NCI-H82 (cell line): Measurements from ENCODE around the gene COX6B2.

ENCODE experiments used
- DNase-seq: peaks from one replicate; lab custom pipeline; 2025; lab: John Stamatoyannopoulos, UW

Gene COX6B2

GRCh38 chr19:55383279-55384130 is 29.0 kb upstream of the COX6B2 start:
- peak; percentile 69 for DNase-seq

- no peak for DNase-seq
These were observed 28.1 kb upstream of the COX6B2 start for GRCh38 chr19:55382522-55383054.

DNA sequence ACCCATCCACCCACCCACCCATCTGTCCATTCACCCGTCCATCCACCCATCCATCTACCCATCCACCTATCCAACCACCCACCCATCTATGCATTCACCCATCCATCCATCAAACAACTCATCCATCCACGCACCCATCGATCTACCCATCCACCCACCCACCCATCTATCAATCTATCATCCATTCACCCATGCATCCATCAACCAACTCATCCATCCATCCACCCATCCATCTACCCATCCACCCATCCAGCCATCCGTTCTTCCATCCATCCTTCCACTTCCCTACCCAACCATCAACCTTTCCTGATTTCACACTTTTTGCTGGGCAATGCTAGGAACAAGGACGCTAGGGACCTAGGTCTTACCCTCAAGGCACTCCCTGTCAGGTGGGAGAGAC is 27.5 kb upstream of the COX6B2 start:
- no peak for DNase-seq

DNA sequence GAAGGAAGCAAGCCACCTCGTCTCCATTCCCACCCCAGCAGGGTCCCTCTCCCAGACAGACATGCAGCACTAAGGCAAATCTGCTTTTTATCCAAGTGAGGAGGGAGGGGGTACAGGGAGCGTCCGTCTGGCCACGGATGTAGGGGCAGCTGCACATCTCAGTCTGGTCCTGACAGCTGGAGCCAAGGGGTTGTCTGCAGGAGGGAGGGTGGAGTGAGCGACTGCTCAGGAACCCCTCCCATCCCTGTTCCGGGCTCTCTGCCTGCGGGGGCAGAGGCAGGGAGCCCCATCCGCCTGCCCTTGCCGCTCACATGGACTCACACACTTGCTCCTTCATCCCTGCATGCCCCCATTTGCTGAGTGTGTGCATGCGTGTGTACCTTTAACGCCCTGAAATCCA is 24.7 kb upstream of the COX6B2 start:
- DNase-seq, result peak; percentile 86

DNA sequence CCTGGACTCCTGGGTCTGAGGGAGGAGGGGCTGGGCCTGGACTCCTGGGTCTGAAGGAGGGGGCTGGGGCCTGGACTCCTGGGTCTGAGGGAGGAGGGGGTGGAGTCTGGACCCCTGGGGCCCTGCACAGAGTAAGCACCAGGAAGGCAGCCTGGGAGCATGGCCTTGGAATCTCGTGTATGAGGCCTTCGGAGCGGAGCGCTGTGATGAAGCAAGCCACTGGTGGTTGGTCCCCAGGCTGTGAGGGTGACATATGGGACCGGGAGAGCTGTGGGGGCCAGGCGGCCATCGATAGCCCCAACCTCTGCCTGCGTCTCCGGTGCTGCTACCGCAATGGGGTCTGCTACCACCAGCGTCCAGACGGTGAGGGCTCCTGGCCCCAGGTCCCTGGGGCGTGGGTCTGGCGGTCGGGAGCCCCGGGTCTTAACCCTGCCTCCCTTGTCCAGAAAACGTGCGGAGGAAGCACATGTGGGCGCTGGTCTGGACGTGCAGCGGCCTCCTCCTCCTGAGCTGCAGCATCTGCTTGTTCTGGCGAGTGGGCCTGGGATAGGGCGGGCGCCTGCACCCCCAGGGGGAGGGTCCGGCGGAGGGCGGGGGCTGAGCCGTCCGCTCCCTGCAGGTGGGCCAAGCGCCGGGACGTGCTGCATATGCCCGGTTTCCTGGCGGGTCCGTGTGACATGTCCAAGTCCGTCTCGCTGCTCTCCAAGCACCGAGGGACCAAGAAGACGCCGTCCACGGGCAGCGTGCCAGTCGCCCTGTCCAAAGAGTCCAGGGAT is 23.0 kb upstream of the COX6B2 start:
- peak; percentile 56 for DNase-seq

- no peak for DNase-seq
These were observed 21.9 kb upstream of the COX6B2 start, which contains the start of gene TMEM190 for GRCh38 chr19:55376241-55376933. TMEM190 (plus strand) TSS chr19:55376826; CDS start chr19:55376854, 28 bp downstream.

DNA sequence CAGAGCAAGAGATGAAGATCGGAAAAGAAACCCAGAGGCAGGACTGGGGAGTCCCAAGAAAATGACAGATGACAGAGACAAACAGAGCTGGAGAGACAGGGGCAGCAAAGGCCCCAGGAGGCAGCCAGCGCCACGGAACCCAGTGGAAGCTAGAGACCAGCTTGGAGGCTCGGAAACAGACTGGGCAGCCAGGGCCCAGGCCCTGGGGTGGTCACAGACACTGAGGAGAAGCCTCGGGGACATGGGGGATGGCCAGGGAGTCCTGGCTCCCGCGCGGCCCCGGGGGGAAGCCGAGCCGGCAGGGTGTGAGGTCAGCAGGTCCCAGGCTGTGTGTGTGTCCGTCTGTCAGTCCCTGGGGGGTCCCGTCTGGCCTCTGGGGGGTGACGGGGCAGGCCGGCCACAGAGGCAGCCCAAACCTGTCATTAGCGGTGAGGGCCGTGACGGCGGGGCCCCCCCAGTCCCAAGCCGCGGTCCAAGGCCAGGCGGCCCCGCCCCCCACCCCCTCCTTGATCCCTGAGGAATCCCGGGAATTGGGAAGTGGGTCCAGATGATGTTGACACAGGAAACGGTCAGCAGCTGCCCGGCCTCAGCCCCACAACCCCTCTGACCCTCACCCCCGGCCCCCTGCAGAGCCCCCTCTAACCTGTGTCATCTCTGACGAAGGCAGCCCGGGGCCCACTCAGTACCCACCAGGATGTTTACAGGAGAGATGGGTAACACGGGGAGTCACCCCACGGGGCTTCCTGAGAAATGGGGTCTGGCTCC is 19.7 kb upstream of the COX6B2 start:
- no peak for DNase-seq

- DNase-seq, result no peak
These were observed 18.9 kb upstream of the COX6B2 start for GRCh38 chr19:55373306-55373992.

DNA sequence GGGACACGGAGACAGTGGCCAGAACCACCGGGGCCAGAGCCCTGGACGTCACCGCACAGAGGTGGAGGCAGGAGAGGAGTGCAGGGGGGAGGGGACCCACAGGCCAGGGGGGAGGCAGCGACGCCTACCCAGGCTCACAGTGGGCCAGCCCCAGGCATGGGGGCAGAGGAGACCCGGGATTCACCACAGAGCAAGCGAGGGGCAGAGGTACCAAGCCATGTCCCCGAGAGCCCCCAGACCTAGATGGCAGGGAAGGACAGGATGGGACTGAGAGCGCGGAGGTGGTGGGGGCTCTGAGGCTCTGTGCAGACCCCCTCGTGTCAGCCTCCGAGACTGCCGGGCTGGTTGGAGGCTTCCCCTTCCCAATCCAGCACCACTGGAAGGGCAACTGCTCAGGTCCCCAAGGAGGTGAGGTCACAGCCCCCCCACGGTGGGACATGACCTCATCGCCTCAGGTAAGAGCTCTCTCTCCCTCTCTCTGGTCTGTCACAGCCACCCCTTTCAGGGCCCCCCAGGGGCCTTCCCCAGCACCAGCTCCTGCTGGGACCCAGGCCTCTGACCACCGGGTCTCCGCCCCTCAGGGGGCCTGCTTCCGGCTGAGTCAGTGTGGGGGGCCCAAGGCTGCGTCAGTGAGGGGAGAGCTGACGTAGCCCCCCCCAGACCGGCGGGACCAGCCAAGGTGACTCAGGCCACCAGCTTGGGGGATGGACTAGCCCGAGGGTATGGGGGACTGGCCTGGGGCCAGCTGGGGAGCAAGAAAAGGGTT is 18.0 kb upstream of the COX6B2 start:
- DNase-seq, result no peak

DNA sequence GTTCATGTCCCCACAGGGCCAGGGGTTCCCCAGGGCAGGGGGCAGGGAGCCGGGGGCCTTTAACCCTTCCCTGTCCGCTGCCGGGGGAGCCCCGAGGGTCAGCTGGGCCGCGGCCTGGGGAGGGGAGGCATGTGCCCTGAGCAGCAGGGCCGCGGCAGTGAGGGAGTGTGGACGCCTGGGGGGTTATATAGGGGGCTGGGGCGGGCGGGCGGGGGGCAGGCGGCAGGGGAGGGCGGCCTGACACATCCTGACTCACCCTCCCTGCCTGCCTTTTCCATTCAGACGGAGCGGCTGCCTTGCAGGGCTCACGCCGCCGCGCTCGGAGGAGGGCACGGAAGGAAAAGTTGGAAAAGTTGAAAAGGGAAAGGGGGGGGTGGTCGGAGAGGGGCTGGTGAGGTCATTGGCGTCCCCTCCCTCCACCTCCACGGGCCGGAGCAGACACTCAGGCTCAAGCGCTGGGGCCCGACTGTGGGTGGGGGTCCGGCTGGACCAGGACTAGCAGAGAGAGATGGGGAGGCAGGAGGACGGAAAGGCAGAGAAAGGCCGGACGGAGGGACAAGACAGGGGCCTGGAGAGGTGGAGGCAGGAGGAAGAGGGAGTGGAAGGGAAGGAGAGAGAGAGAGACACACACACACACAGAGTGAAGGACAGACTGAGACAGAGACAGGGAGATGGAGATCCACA is 15.9 kb upstream of the COX6B2 start, which contains the start of gene IL11:
Gene IL11, minus strand, starts transcription at position 159 of the 684 bp plus-strand sequence. Its CDS starts 153 bp downstream, at position 6.
- DNase-seq, result no peak

DNA sequence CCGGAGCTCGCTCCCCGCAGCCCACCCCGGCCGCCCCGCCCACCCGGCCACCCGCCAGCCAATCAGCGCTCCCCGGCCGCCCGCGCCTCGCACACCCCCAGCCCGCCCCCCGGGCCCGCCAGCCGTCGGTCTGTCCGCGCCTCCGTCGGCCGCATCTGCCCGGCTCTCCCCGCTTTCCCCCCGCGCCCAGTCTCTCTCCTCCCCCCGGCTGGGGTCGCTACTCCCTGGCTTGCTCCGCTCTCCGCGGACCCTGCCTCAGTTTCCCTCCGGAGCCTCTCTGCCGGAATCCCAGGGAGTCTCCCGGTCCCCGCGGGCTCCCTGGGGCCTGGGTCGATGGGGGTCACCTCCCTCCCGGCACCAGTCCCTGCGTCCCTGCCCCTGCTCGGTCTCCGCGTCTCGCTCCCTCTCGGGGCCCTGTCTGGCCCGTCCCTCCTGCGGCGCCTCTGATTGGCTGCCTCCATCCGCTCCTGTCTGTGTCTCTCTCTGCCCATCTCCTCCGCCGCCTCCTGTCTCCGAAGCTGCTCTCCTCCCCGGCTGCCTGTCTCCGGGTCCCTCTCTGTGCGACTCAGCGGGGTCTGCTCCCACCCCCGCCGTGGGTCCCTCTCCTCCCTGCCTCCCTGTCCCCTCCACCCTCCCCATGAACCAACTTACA is 15.3 kb upstream of the COX6B2 start:
- peak; percentile 82 for DNase-seq

GRCh38 chr19:55368701-55369563 is 14.4 kb upstream of the COX6B2 start:
- DNase-seq, result peak; percentile 37

DNA sequence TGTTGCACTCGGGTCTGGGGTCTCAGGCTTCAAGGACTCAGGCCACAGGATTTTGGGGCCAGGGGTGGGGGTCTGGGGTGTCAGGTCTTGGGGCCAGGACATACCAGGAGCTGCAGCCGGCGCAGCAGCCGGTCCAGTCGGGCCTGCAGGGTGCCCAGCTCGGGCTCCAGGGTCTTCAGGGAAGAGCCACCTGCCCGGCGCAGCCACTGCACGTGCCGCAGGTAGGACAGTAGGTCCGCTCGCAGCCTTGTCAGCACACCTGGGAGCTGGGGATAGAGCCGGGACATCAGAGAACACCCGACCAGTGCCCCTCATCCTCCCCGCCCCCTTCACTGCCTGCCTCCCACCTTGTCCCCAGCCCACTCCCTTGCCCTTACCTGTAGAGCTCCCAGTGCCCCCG is 13.6 kb upstream of the COX6B2 start:
- DNase-seq, result no peak

- no peak for DNase-seq
These were observed 12.3 kb upstream of the COX6B2 start for GRCh38 chr19:55366790-55367189.

DNA sequence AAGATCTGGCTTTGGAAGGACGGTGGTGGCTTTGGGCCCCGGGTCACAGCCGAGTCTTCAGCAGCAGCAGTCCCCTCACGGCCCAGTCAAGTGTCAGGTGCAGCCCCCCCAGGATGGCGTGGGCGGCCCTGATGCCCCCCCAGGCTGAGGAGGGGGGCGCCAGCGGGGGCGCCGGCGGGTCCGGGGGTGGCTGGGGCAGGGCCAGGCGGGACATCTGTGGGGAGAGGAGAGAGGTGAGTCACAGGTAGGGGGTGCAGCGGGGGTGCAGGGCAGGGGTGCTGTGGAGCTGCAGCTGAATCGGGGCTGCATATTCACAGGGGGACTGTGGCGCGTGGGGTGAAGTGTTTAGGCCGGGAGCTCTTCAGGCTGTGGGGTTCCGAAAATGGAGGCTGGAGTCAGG is 11.4 kb upstream of the COX6B2 start:
- DNase-seq, result no peak

- no peak for DNase-seq
These were observed 10.7 kb upstream of the COX6B2 start for GRCh38 chr19:55365245-55365644.

DNA sequence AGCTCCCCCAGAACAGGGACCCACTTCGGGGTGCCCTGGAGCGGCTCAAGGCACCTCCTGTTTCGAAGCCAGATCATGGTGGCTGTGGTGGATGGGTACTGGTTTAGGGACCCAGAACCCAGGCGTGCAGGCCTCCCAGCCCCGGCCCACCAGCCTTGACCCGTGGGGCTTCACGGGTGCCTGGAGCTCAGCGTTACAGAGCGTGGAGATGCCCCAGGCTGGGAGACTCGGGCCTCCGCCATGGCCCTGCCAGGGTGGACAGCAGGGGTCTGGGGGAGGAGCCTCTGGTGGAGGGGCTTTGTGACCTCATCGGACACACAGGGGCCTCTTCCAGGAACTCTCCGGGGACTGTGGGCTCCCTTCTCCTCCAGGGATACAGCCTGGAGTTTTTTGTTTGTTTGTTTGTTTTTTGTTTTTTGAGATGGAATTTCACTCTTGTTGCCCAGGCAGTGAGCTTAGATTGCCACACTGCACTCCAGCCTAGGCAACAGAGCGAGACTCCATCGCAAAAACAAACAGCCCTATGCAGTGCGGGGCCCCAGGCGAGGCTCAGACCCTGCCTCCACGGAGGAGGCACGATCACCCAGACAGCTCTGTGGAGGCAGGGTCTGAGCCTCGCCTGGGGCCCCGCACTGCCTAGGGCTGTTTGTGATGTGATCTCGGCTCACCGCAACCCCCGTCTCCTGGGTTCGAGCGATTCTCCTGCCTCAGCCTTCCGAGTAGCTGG is 8.6 kb upstream of the COX6B2 start, which contains the start of gene GARIN5B:
Gene GARIN5B, minus strand, starts transcription at position 271 of the 727 bp plus-strand sequence. Its CDS starts 194 bp downstream, at position 77.
- DNase-seq, result no peak
